Heart left ventricle (tissue), 16 donors: ENCODE results near the gene IL19. TPM values are rescaled to one million over a fixed set of nuclear protein-coding genes. Genes with fewer than 3 reads are reported as not detected.

Experiments
- ATAC-seq, 4 donors: fragments of 200-7000 bp; cut with Tn5 transposase; one replicate each; pipeline ENCODE4 v1.9.1; 2020 to 2022; ENCODE audit warnings: moderate library complexity in 4 of 4, mild to moderate bottlenecking in 3 of 4, moderate number of reproducible peaks in 1 of 4
- DNase-seq, 5 donors: peaks; one replicate each; pipeline ENCODE4 v3.0.0-alpha.2; 2020
- H3K27ac ChIP-seq, 12 donors: fragments of 200-600 bp; sonication (generic) in 4 of 12; one replicate each; pipeline versions ENCODE4 v1.5.0 to v1.8.0; 2016 to 2022; ENCODE audit warnings: mild to moderate bottlenecking in 2 of 12
- H3K27me3 ChIP-seq, 9 donors: fragments of 200-600 bp; sonication (generic) in 2 of 9; one replicate each; pipeline versions ENCODE4 v1.5.1 to v1.8.0; 2016 to 2022; ENCODE audit warnings: mild to moderate bottlenecking in 3 of 9
- H3K36me3 ChIP-seq, 9 donors: fragments of 200-600 bp; sonication (generic) in 2 of 9; one replicate each; pipeline versions ENCODE4 v1.5.0 to v1.8.0; 2018 to 2022; ENCODE audit warnings: mild to moderate bottlenecking in 2 of 9
- H3K4me1 ChIP-seq, 12 donors: fragments of 200-600 bp; sonication (generic) in 4 of 12; one replicate each; pipeline versions ENCODE4 v1.5.0 to v1.8.0; 2016 to 2022; ENCODE audit warnings: mild to moderate bottlenecking in 3 of 12
- H3K4me3 ChIP-seq, 12 donors: fragments of 200-600 bp; sonication (generic) in 4 of 12; one replicate each; pipeline versions ENCODE4 v1.5.0 to v1.8.0; 2017 to 2022; ENCODE audit warnings: mild to moderate bottlenecking in 9 of 12, moderate library complexity in 4 of 12
- H3K9me3 ChIP-seq, 12 donors: fragments of 200-600 bp; sonication (generic) in 4 of 12; one replicate each; pipeline versions ENCODE4 v1.5.0 to v1.8.0; 2016 to 2022; ENCODE audit warnings: mild to moderate bottlenecking in 1 of 12
- CTCF ChIP-seq, 12 donors: fragments of 200-600 bp; sonication (generic) in 4 of 12; IDR thresholded peaks; one replicate each; pipeline versions ENCODE4 v1.5.0 to v1.8.0; 2018 to 2022; ENCODE audit warnings: antibody characterized with exemption in 12 of 12, mild to moderate bottlenecking in 5 of 12
- POLR2A ChIP-seq, 2 donors: fragments of 450-650 bp; IDR thresholded peaks; one replicate each; pipeline ENCODE4 v1.6.1; 2017; ENCODE audit warnings: antibody characterized with exemption in 2 of 2, mild to moderate bottlenecking in 2 of 2, moderate library complexity in 2 of 2
- WGBS, 4 donors: extraction: QIAGEN DNeasy Blood & Tissue Kit in 2 of 4; methylation state at CpG; one replicate each; pipeline versions ENCODE4 v1.1.5 to v1.1.7; 2013 to 2018; 5-methylcytosine and 5-hydroxymethylcytosine counted together
- intact Hi-C, 10 donors: fragments of 100-400 bp; cut with DNase I; formaldehyde crosslinking; loops; one replicate each; pipeline versions ENCODE4 v1.11.1 to v1.14.2; 2022
- polyA plus RNA-seq, 2 donors: library from polyadenylated mRNA; stranded (reverse); fragments of 200-250 nt; gene quantifications; one replicate each; pipeline ENCODE4 v1.2.3, GENCODE V29; 2013
- total RNA-seq, 9 donors: library from RNA; depleted of rRNA in 2 of 9; stranded (reverse); fragments of >200 nt in 2 of 9; fragmentation: NEBNext Ultra II Directional in 3 of 9; extraction: Animal tissue kit (Norgen Biotek cat#: 25700) in 3 of 9; gene quantifications; one replicate each; pipeline versions ENCODE4 v1.1.0 to v1.2.4, GENCODE V29; 2016 to 2023
- donor health status: ischemic (EF 13 %, LVEDD 7.1; RV severe dilation, severe dysfunction).
- donor health status: healthy with polysubstance abuse.
- donor health status: DM: no; HTN: yes; CAD: no.
- donor health status: DM: no; HTN: no; CAD: no.
- donor health status: ischemic (EF 25% LVEDD 6.9; RV normal size, moderate dysfunction).
- donor health status: ischemic (EF 25% LVEDD 5.7; RV mildly dilated, moderate dysfunction).
- donor health status: healthy.
- donor health status: DM: yes; HTN: yes; CAD: no.
- donor health status: ischemic (EF 35%, LVEDD 5.7; RV mildly dilated, moderate dysfunction).
- donor health status: nonischemic (EF 11% LVEDD 7.7; RV severe dilation, severe dysfunction).
- donor health status: DM: yes; HTN: yes; CAD: no.
- donor health status: PGD.
- donor health status: ischemic (EF 29% LVEDD 5.4; RV normal size, mild dysfunction).
- donor health status: nonischemic (EF 23%, LVEDD 6.1; RV moderate dilation, normal function).

IL19 gene
- total and polyA plus RNA-seq, 11 donors: not detected

DNA sequence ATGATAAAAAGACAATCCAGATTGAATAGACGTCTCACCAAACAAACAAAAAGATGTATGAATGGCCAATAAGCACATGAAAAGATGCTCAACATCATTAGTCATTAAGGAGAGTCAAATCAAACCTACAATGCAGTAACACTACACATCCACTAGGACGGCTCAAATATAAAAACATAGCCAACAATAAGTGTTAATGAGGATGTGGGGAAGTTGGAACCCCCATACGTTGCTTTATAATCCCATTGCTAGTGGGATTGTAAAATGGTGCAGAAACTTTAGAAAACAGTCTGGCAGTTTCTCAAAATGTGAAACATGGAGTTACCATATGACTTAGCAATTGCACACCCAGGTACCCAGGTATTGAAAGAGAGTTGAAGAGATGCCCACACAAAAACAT is 112.0 kb downstream of the IL19 start:
- ATAC-seq (no peak), DNase-seq (no peak)
- H3K27me3 ChIP-seq: peaks cover 0 to 3% (median 0%) of the 10 kb centered on the region in 9 donors
- H3K9me3 ChIP-seq: peaks cover 0 to 21% (median 8%) of the 10 kb centered on the region in 12 donors
- H3K4me3 ChIP-seq: no peak overlapping the region
- H3K27ac ChIP-seq: no peak overlapping the region
- TF ChIP-seq CTCF (IDR thresholded peaks at IDR 0.05): peak in 1 of 12 donors; percentile 35
- no peak for TF ChIP-seq POLR2A (IDR thresholded peaks at IDR 0.05)
- WGBS, 4 donors: 72 to 74% (median 74%) methylated on average over 3 of the region's 3 CpGs
- no peaks in the 10 kb centered on the region for H3K36me3 ChIP-seq
- intact Hi-C loops: no loop called here
- no peaks in the 10 kb centered on the region for H3K4me1 ChIP-seq

DNA sequence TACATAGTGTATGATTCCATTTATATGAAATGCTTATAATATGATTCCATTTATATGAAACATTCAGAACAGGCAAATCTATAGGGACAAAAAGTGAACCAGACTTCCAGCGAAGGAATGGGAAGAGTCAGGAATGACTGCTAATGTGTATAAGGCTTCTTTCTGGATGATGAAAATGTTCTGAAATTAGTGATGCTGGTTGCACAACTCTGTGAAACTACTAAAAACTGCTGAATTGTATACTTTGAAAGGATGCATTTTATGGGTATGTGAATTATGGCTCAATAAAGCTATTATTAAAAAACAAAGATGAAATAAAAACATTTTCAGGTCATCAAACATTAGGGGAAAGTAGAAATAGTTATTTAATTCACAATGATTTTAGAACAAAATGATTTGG is 112.6 kb downstream of the IL19 start:
- no peak for ATAC-seq
- Histone ChIP-seq H3K4me3 (no peak overlapping the region), H3K9me3 (peaks cover 0 to 15% (median 6%) of the 10 kb centered on the region in 12 donors), H3K27ac (no peak overlapping the region), H3K36me3 (no peaks in the 10 kb centered on the region), H3K4me1 (no peaks in the 10 kb centered on the region), H3K27me3 (peaks cover 0 to 3% (median 0%) of the 10 kb centered on the region in 9 donors)
- TF ChIP-seq POLR2A (IDR thresholded peaks at IDR 0.05) (no peak), CTCF (IDR thresholded peaks at IDR 0.05) (no peak)
- 88 to 100% (median 93%) methylated on average over 1 of the region's 1 CpG for WGBS, 4 donors
- DNase-seq: no peak
- intact Hi-C loops: no loop called here

- no peak for TF ChIP-seq CTCF (IDR thresholded peaks at IDR 0.05)
- TF ChIP-seq POLR2A (IDR thresholded peaks at IDR 0.05): no peak
- no peaks in the 10 kb centered on the region for H3K4me1 ChIP-seq
- ATAC-seq (no peak), DNase-seq (no peak)
- H3K9me3 ChIP-seq: peaks cover 0 to 8% (median 0%) of the 10 kb centered on the region in 12 donors
- H3K36me3 ChIP-seq: no peaks in the 10 kb centered on the region
- intact Hi-C loops: no loop called here
- peaks cover 0 to 3% (median 0%) of the 10 kb centered on the region in 9 donors for H3K27me3 ChIP-seq
- H3K27ac ChIP-seq: no peak overlapping the region
- 89 to 96% (median 92%) methylated on average over 2 of the region's 2 CpGs for WGBS, 4 donors
- no peak overlapping the region for H3K4me3 ChIP-seq
Measured at GRCh38 chr1:206883876-206884275, 113.3 kb downstream of the IL19 start.

DNA sequence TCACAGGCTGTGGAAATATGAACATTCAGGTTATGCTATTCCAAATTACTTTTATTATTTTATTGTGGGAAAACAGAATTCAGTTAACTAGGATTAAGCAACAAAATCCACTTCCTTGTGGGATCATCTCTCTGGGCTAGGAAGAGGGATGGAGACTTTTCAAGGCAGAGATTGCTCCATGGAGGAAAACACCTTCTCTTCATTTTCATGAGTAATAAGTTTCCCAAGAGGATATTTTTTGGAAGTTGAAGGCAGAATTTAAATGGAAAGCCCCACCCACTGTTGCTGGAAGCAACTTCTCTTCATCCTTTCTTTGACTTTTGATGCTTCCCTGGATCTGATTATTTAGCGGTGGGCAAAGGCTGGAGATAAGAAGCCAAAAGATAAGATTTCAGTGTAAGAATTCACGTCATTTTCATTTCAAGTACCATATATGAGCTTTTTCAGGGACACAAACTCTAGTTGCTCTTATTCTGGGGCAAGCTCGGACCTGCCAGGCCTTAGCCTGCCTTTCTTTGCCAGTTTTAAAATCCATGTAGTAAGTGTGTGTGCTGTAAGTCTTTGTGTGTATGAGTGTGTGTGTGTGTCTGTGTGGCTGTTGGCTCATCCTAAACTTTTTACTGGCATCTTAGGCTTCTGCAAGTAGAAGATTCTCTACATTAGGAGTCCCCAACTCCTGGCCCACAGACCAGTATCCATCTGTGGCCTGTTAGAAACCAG is 114.9 kb downstream of the IL19 start:
- no peak for ATAC-seq
- H3K27ac ChIP-seq: no peak overlapping the region
- intact Hi-C loops: no loop called here
- peaks cover 0 to 6% (median 0%) of the 10 kb centered on the region in 12 donors for H3K4me1 ChIP-seq
- TF ChIP-seq POLR2A (IDR thresholded peaks at IDR 0.05) (no peak), CTCF (IDR thresholded peaks at IDR 0.05) (no peak)
- H3K9me3 ChIP-seq: no peaks in the 10 kb centered on the region
- no peak for DNase-seq
- 81 to 95% (median 85%) methylated on average over 3 of the region's 3 CpGs for WGBS, 4 donors
- peaks cover 0 to 3% (median 0%) of the 10 kb centered on the region in 9 donors for H3K27me3 ChIP-seq
- H3K36me3 ChIP-seq: no peaks in the 10 kb centered on the region
- no peak overlapping the region for H3K4me3 ChIP-seq
